Caco-2 (cell line): ENCODE results near the gene CYP4V2. TPM values are rescaled to one million over a fixed set of nuclear protein-coding genes. Genes with fewer than 3 reads are reported as not detected.

Experiments
- BruUV-seq: library from RNA; stranded (reverse); fragments of 400-500 nt; replicated peaks from 2 replicates; lab custom pipeline; 2021; lab: Mats Ljungman, UMichigan
- CTCF ChIA-PET: fragments of 300-600 bp; sonication (Branson Sonifier 250); formaldehyde crosslinking; loops from one replicate; lab custom pipeline; 2022; ENCODE audit warnings: antibody characterized with exemption; lab: Charles Lee
- POLR2A ChIA-PET: fragments of 300-600 bp; sonication (Branson Sonifier 250); formaldehyde crosslinking; loops from one replicate; lab custom pipeline; 2022; ENCODE audit warnings: antibody characterized with exemption; lab: Charles Lee
- DNase-seq, 2 experiments: peaks; one replicate each; pipeline versions ENCODE4 v3.0.0 to v3.0.0-alpha.2; 2020 to 2022
- H3K27me3 ChIP-seq: replicated peaks from 2 replicates; pipeline ENCODE4 v1.6.0; 2011; ENCODE audit warnings: low read length; ENCODE audit not compliant: control insufficient read depth, insufficient read depth
- H3K36me3 ChIP-seq: 2 replicates; pipeline ENCODE4 v1.5.1; 2011; ENCODE audit warnings: low read length; ENCODE audit not compliant: control insufficient read depth, insufficient read depth
- H3K4me1 ChIP-seq: fragments of 250-450 bp; sonication (Bioruptor Pico); 2 replicates; pipeline ENCODE4 v1.5.1; 2020; ENCODE audit warnings: mild to moderate bottlenecking
- H3K4me3 ChIP-seq: 2 replicates; pipeline ENCODE4 v1.5.1; 2011; ENCODE audit warnings: low read depth, mild to moderate bottlenecking, control low read depth, low read length
- H3K9me3 ChIP-seq: fragments of 250-450 bp; sonication (Bioruptor Pico); 2 replicates; pipeline ENCODE4 v1.5.1; 2020; ENCODE audit warnings: mild to moderate bottlenecking, moderate library complexity
- H3K27ac Mint-ChIP-seq: one replicate; pipeline ENCODE4 v1.8.0; 2022; ENCODE audit warnings: mixed read lengths; ENCODE audit not compliant: unreplicated experiment
- H3K27me3 Mint-ChIP-seq: one replicate; pipeline ENCODE4 v1.8.0; 2022; ENCODE audit warnings: mixed read lengths; ENCODE audit not compliant: insufficient read depth, unreplicated experiment
- H3K36me3 Mint-ChIP-seq: one replicate; pipeline ENCODE4 v1.8.0; 2022; ENCODE audit warnings: mild to moderate bottlenecking, mixed read lengths; ENCODE audit not compliant: insufficient read depth, unreplicated experiment
- H3K4me1 Mint-ChIP-seq: one replicate; pipeline ENCODE4 v1.8.0; 2022; ENCODE audit warnings: low read depth, mixed read lengths; ENCODE audit not compliant: unreplicated experiment
- H3K4me3 Mint-ChIP-seq: one replicate; pipeline ENCODE4 v1.8.0; 2022; ENCODE audit warnings: mild to moderate bottlenecking, moderate library complexity, mixed read lengths; ENCODE audit not compliant: unreplicated experiment
- H3K9me3 Mint-ChIP-seq: one replicate; pipeline ENCODE4 v1.8.0; 2022; ENCODE audit warnings: mixed read lengths; ENCODE audit not compliant: unreplicated experiment
- CTCF ChIP-seq, 2 experiments: fragments of 200-600 bp in 1 of 2; IDR thresholded peaks; 1 replicate in 1 of 2; 2 replicates in 1 of 2; pipeline versions ENCODE4 v1.5.1 to v1.8.0; 2011 to 2022; ENCODE audit warnings: antibody characterized with exemption in 1 of 2, control low read depth in 1 of 2, inconsistent platforms in 1 of 2, low read depth in 1 of 2, low read length in 1 of 2, mild to moderate bottlenecking in 1 of 2, moderate library complexity in 1 of 2; ENCODE audit not compliant: insufficient read depth in 1 of 2, severe bottlenecking in 1 of 2, unreplicated experiment in 1 of 2
- intact Hi-C: fragments of 100-400 bp; cut with micrococcal nuclease; formaldehyde crosslinking; loops from one replicate; pipeline ENCODE4 v1.10.0; 2022; ENCODE audit not compliant: unreplicated experiment
- total RNA-seq: library from RNA; stranded (reverse); gene quantifications from 2 replicates; pipeline ENCODE4 v1.2.3, GENCODE V29; 2022

The CYP4V2 gene
- total RNA-seq, 1 experiment from 2014 or later, result 2.1 TPM

- peaks cover 3% of the 10 kb centered on the region for H3K27me3 Mint-ChIP-seq
- H3K36me3 ChIP-seq, result no peaks in the 10 kb centered on the region
- TF ChIP-seq CTCF (IDR thresholded peaks at IDR 0.05; ENCODE audit: insufficient read depth in 1 of 2, low read depth in 1 of 2, low read length in 1 of 2, severe bottlenecking in 1 of 2, unreplicated experiment in 1 of 2), result no peak
- no peaks in the 10 kb centered on the region for H3K36me3 Mint-ChIP-seq
- no TSS peak for BruUV-seq
- H3K4me3 Mint-ChIP-seq, result no peak overlapping the region
- CTCF ChIA-PET, result no interaction called here
- POLR2A ChIA-PET, result no interaction called here
- no peaks in the 10 kb centered on the region for H3K4me1 ChIP-seq
- H3K9me3 ChIP-seq, result no peaks in the 10 kb centered on the region
- H3K4me1 Mint-ChIP-seq, result no peaks in the 10 kb centered on the region
- no peak overlapping the region for H3K27ac Mint-ChIP-seq
- H3K9me3 Mint-ChIP-seq, result no peaks in the 10 kb centered on the region
- no peaks in the 10 kb centered on the region for H3K27me3 ChIP-seq
- no peak for DNase-seq
- intact Hi-C loops, result no loop called here
- H3K4me3 ChIP-seq, result no peak overlapping the region
Measured at GRCh38 chr4:186234367-186234766, 43.0 kb downstream of the CYP4V2 start.

GRCh38 chr4:186236126-186236525, 44.8 kb downstream of the CYP4V2 start:
- Histone ChIP-seq H3K27me3 (no peaks in the 10 kb centered on the region), H3K4me1 (no peaks in the 10 kb centered on the region), H3K4me3 (no peak overlapping the region), H3K36me3 (no peaks in the 10 kb centered on the region), H3K9me3 (no peaks in the 10 kb centered on the region)
- Mint-ChIP-seq H3K36me3 (no peaks in the 10 kb centered on the region), H3K4me3 (no peak overlapping the region), H3K4me1 (no peaks in the 10 kb centered on the region), H3K27ac (no peak overlapping the region), H3K9me3 (no peaks in the 10 kb centered on the region), H3K27me3 (peaks cover 3% of the 10 kb centered on the region)
- DNase-seq, result no peak
- intact Hi-C loops, result no loop called here
- BruUV-seq, result no TSS peak
- ChIA-PET CTCF (no interaction called here), POLR2A (interaction anchor here (0.7 kb wide), 1 partner anchor 64 kb away, joined by 3 read pairs; no protein-coding TSS in a partner anchor)
- TF ChIP-seq CTCF (IDR thresholded peaks at IDR 0.05; ENCODE audit: insufficient read depth in 1 of 2, low read depth in 1 of 2, low read length in 1 of 2, severe bottlenecking in 1 of 2, unreplicated experiment in 1 of 2), result no peak

GRCh38 chr4:186240452-186240847, 49.1 kb downstream of the CYP4V2 start:
- Histone ChIP-seq H3K4me1 (no peaks in the 10 kb centered on the region), H3K4me3 (no peak overlapping the region), H3K36me3 (no peaks in the 10 kb centered on the region), H3K9me3 (no peaks in the 10 kb centered on the region), H3K27me3 (no peaks in the 10 kb centered on the region)
- no peak for DNase-seq
- Mint-ChIP-seq H3K27me3 (peaks cover 3% of the 10 kb centered on the region), H3K36me3 (no peaks in the 10 kb centered on the region), H3K9me3 (no peaks in the 10 kb centered on the region), H3K4me1 (no peaks in the 10 kb centered on the region), H3K4me3 (no peak overlapping the region), H3K27ac (no peak overlapping the region)
- CTCF ChIA-PET, result no interaction called here
- POLR2A ChIA-PET, result no interaction called here
- TF ChIP-seq CTCF (IDR thresholded peaks at IDR 0.05; ENCODE audit: insufficient read depth in 1 of 2, low read depth in 1 of 2, low read length in 1 of 2, severe bottlenecking in 1 of 2, unreplicated experiment in 1 of 2), result no peak
- intact Hi-C loops, result no loop called here
- no TSS peak for BruUV-seq
